GM21529 (cell line): ENCODE data around the gene AP3D1.
"Not testable (repeated sequence)": the region's sequence is repeated elsewhere in the genome, so short reads cannot be mapped to it uniquely, and the experiment has no call there.

Source experiments
- ATAC-seq: cut with Tn5 transposase; IDR thresholded peaks from one replicate; pipeline ENCODE4 v1.9.1; 2021; ENCODE audit not compliant: unreplicated experiment

Gene AP3D1

GRCh38 chr19:2129892-2130770, 21.2 kb downstream of the AP3D1 start:
- ATAC-seq: no peak

GRCh38 chr19:2129486-2129885, 21.9 kb downstream of the AP3D1 start:
- no peak for ATAC-seq

GRCh38 chr19:2129022-2129421, 22.3 kb downstream of the AP3D1 start:
- no peak for ATAC-seq

- not testable (repeated sequence) for ATAC-seq
Observed at GRCh38 chr19:2128252-2128651, 23.1 kb downstream of the AP3D1 start.

- ATAC-seq: no peak
Observed at GRCh38 chr19:2127758-2128157, 23.6 kb downstream of the AP3D1 start.

- no peak for ATAC-seq
Observed at GRCh38 chr19:2126879-2127518, 24.4 kb downstream of the AP3D1 start.

- no peak for ATAC-seq
Observed at GRCh38 chr19:2123682-2124387, 27.5 kb downstream of the AP3D1 start.

GRCh38 chr19:2122982-2123381, 28.4 kb downstream of the AP3D1 start:
- ATAC-seq: no peak

GRCh38 chr19:2122251-2122650, 29.1 kb downstream of the AP3D1 start:
- no peak for ATAC-seq

GRCh38 chr19:2121416-2122051, 29.8 kb downstream of the AP3D1 start:
- ATAC-seq: no peak

- ATAC-seq: no peak
Observed at GRCh38 chr19:2120821-2121220, 30.5 kb downstream of the AP3D1 start.

- ATAC-seq: no peak
Observed at GRCh38 chr19:2119921-2120785, 31.2 kb downstream of the AP3D1 start.

GRCh38 chr19:2118438-2118837, 32.9 kb downstream of the AP3D1 start:
- no peak for ATAC-seq

GRCh38 chr19:2117215-2117960, 34.0 kb downstream of the AP3D1 start:
- ATAC-seq: no peak

GRCh38 chr19:2116507-2116906, 34.9 kb downstream of the AP3D1 start:
- no peak for ATAC-seq

- no peak for ATAC-seq
Observed at GRCh38 chr19:2115911-2116426, 35.4 kb downstream of the AP3D1 start.

- ATAC-seq: no peak
Observed at GRCh38 chr19:2115324-2115723, 36.0 kb downstream of the AP3D1 start.

- no peak for ATAC-seq
Observed at GRCh38 chr19:2114821-2115220, 36.5 kb downstream of the AP3D1 start.

GRCh38 chr19:2114218-2114617, 37.1 kb downstream of the AP3D1 start:
- no peak for ATAC-seq
